Stimulated activated naive CD4-positive, alpha-beta T cell (primary cell): ENCODE data around the gene WDR75.
"Not testable (repeated sequence)": the region's sequence is repeated elsewhere in the genome, so short reads cannot be mapped to it uniquely, and the experiment has no call there.

Experiments
- DNase-seq, 6 experiments: peaks; one replicate each; lab custom pipeline; 2025; lab: John Stamatoyannopoulos, UW

WDR75 gene

DNA sequence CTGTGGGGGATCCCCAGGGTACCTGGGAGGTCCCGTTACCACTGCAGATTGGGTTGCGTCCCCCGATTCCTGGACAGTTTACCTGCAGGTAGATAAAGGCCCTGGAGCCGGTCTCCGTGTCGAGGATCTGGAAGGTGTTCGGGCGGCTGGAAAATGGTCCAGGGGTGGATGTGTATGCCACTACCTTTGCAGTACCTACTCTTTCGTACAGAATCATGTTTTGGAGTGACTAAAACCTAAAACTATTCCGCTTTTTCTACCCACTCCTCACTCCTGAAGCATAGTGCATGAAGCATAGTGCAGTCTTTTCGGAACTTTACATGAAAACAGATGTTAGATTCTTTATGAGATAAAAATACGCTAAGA is 418 bp downstream of the WDR75 start:
- no peak for DNase-seq

GRCh38 chr2:189442468-189442867 is 1.2 kb downstream of the WDR75 start:
- no peak for DNase-seq

DNA sequence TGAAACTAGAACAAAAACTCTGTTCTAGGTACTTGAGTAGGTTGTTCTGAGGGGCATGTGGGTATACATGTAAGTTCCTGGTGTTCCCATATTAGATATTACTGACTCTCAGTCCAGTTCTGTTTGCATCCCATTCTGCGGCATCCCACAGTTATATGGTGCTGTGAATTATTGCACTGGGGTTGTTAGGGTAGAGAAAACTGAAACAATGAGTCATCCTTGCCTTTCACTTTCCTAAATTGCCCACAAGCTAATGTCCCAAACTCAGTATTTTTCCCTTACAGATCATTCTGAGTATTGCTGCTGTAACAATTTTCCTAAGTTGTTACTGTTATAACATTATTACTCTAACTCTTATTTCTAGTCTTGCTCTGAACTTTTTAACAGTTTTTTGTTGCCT is 3.0 kb downstream of the WDR75 start:
- DNase-seq = no peak

- no peak for DNase-seq
Measured at GRCh38 chr2:189446780-189447179, 5.5 kb downstream of the WDR75 start.

DNA sequence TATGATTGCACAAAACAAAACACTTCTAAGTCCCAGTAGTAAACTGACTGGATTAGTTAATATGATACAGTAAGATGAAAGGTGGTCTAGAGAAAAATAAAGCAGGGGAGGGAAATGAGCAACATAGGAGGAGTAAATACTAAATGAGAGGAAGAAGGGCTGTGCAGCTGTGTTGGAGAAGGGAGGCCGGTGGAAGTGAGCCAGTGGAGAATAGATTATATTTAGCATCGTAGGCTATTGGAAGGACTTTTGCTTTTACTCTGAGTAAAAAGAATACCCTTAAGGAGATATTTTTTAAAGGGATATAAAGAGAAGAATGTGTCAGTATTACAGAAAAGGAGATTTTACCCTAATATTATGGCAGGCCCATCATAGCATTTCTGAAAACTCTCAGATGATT is 12.7 kb downstream of the WDR75 start:
- no peak for DNase-seq

DNA sequence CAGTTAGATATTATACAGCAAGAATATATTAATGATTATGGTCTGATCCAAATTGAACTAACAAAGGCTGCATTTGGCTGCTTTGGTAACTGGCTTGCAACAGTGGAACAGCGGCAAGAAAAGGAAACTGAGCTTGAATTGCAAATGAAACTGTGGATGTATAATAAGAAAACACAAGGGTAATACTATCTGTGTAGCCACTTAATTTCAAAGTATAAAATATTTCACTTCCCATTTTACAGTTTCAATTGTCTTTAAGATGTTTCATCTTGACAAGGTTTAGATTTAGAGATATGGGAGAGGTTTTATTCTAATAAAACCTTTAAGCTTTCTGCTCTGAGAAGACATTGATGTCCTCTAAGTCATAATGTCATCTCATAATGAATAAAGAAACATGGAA is 23.8 kb downstream of the WDR75 start:
- DNase-seq = no peak

DNA sequence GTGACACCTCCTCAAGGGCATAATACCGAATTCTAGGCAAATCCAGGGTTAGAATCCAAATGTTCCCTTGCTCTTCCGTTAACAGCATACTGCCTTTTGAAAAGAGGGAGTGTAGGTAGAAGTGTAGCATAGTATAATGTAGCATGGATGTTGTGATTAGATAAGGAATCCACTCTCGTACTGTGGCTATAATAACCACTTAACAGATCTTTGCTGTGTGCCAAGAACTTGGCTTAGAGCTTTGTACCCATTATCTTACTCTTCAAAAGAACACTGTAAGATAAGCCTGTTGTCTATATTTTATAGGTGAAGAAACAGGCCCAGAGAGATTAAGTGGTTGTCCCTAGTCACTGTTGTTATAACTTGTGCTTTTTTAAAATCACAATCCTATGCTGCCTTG is 24.2 kb downstream of the WDR75 start:
- no peak for DNase-seq

GRCh38 chr2:189466046-189466445 is 24.8 kb downstream of the WDR75 start:
- DNase-seq = no peak

GRCh38 chr2:189466656-189467055 is 25.4 kb downstream of the WDR75 start:
- DNase-seq = peak in 3 of 6 experiments; percentile 8 to 35 (median 10)

DNA sequence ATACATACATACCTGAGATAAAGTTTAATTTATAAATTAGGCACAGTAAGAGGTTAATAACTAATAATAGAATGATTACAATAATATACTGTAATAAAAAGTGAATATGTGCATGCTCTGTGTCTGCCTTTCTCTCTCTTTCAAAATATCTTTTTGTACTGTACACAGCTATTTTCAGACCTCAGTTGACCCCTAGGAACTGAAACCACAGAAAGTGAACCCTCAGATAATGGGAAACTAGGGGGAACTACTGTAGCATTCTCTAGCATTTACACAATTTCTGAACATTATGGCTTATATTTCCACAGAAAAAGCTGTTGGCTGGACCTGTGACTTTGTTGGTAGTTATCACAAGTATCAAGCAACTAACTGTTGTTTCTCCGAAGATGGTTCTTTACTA is 25.9 kb downstream of the WDR75 start:
- no peak for DNase-seq

DNA sequence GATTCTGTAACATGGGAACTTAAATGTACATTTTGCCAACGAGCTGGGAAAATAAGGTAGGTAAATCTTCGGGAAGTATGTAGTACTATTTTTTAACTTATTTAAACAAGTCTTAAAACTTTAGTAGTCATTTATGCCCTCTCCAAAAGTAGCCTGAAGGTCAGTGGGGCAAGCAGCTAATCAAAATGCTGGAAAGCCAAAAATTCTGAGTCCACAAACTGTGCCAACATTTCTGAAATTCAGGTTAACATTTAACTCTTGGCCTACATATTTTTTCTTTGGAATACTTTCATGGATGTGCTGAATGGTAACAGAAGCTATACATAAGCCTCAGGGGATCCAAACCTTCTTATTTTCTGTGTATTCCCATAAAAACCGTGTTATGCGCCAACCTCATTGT is 26.3 kb downstream of the WDR75 start:
- DNase-seq = no peak

GRCh38 chr2:189474526-189474925 is 33.3 kb downstream of the WDR75 start:
- no peak for DNase-seq

GRCh38 chr2:189477756-189478155 is 36.5 kb downstream of the WDR75 start:
- DNase-seq = no peak

GRCh38 chr2:189478289-189478688 is 37.0 kb downstream of the WDR75 start:
- DNase-seq = not testable (repeated sequence)

- DNase-seq = no peak
Measured at GRCh38 chr2:189481071-189481470, 39.8 kb downstream of the WDR75 start.

GRCh38 chr2:189483571-189483970 is 42.3 kb downstream of the WDR75 start:
- DNase-seq = no peak

GRCh38 chr2:189483980-189484740 is 42.9 kb downstream of the WDR75 start:
- DNase-seq = no peak

DNA sequence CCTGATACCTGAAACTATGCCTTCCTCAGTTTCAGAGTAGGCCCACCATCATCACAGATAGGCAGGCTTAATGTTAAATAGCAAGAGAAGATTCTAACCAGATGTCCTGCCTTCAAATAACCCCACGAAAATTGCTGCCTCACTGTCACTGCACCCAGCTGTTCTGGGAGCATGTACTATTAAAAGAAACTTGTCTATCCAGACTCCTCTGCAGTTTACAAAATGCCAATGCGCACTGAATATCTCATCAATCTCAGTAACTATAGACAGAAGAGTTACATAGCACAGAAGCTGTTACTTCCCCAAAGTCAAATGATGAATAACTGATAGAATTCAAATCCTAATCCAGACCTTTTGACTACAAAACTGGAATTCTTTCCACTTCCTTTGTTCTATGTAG is 43.9 kb downstream of the WDR75 start:
- no peak for DNase-seq

GRCh38 chr2:189486237-189486770 is 45.0 kb downstream of the WDR75 start:
- no peak for DNase-seq

- DNase-seq = no peak
Measured at GRCh38 chr2:189487283-189488007, 46.2 kb downstream of the WDR75 start.

- DNase-seq = no peak
Measured at GRCh38 chr2:189488008-189488310, 46.7 kb downstream of the WDR75 start.

DNA sequence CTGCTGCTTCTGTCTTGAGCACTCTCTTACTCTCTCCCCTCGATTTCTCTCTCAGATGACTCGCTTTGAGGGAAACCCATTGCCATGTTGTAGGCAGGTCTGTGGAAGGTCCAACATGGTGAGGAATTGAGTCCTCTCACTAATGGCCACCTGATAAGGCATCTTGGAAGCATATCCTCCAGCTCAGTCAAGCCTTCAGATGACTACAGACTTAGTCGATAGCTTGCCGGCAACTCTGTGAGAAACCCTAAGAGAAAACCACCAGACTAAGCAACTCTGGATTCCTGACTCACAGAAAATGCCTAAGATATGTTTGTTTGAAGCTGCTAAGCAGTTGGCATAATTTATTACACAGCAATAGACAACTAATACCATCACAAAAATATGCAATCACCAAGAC is 51.2 kb downstream of the WDR75 start:
- DNase-seq = no peak

DNA sequence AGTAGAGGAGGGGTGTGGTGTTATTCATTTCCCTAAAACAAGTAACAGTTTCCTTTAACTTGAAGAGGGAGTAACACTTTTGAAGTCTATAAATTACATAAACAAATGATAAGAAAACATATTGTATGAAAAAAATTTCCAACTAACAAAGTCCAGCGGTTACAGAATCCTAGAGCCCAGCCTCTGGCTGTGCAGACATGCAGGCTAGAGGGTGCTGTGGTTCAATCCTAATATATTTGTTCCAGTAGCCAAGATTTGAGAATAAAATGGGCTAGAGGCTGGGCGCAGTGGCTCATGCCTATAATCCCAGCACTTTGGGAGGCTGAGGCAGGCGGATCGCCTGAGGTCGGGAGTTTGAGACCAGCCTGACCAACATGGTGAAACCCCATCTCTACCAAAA is 56.9 kb downstream of the WDR75 start:
- DNase-seq = no peak

DNA sequence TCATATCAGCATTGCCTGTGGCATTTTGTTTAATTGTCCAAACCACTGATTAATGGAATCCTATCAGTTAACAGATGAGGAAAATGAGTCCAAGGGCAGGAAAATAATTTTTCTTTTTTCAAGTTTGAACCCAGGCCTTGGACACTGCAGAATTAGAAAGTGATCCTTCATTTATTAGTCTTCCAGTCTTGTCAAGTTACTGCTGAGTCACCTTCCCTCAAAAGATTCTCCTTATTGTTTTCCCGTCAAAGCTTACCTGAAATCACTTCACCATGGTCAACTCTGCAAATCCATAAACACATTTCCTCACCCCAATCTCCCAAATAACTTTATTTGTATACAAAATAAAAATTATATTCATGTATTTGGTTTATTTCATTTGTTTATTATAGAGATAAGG is 57.9 kb downstream of the WDR75 start:
- no peak for DNase-seq
